ENCODE measurements around the gene OSBPL2.

The OSBPL2 gene

DNA sequence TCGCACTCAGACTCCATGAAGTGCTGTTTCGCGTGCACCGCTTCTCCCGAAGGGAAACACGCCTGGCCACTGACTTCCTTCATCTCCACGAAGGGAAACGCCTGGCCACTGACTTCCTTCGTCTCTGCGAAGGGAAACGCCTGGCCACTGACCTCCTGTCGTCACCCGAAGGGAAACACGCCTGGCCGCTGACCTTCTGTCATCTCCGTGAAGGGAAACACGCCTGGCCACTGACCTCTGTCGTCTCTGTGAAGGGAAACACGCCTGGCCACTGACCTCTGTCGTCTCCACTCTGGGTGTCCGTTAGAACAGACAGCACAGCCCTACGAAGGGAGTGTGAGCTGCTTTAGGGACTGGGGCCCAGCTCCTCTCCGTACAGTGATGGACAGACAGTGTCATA lies 47.4 kb downstream of the OSBPL2 start:
- TF ChIP-seq, protein P1, sequence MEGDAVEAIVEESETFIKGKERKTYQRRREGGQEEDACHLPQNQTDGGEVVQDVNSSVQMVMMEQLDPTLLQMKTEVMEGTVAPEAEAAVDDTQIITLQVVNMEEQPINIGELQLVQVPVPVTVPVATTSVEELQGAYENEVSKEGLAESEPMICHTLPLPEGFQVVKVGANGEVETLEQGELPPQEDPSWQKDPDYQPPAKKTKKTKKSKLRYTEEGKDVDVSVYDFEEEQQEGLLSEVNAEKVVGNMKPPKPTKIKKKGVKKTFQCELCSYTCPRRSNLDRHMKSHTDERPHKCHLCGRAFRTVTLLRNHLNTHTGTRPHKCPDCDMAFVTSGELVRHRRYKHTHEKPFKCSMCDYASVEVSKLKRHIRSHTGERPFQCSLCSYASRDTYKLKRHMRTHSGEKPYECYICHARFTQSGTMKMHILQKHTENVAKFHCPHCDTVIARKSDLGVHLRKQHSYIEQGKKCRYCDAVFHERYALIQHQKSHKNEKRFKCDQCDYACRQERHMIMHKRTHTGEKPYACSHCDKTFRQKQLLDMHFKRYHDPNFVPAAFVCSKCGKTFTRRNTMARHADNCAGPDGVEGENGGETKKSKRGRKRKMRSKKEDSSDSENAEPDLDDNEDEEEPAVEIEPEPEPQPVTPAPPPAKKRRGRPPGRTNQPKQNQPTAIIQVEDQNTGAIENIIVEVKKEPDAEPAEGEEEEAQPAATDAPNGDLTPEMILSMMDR (IDR thresholded peaks at IDR 0.05; ENCODE audit: borderline replicate concordance, extremely low read depth, low read length, poor library complexity, severe bottlenecking): no peak
- no peak for TF ChIP-seq EZH2 (IDR thresholded peaks at IDR 0.05; ENCODE audit: borderline replicate concordance, low read depth, low read length, severe bottlenecking)
- H3K9me3 ChIP-seq (ENCODE audit: insufficient read depth, low read length, severe bottlenecking): no peaks in the 10 kb centered on the region
- no peak overlapping the region for H3K27ac ChIP-seq (ENCODE audit: low read length)
- ATAC-seq (ENCODE audit: insufficient read depth, low read depth): no peak
- H3K4me3 ChIP-seq (ENCODE audit: low read depth in 1 of 2, low read length in 2 of 2): no peak overlapping the region
- H4K20me1 ChIP-seq (ENCODE audit: insufficient read depth, low read length): no peaks in the 10 kb centered on the region
- peaks cover 66% of the 10 kb centered on the region for H3K36me3 ChIP-seq (ENCODE audit: insufficient read depth, low read length)
- no peak overlapping the region for H3K9ac ChIP-seq (ENCODE audit: low read depth, low read length)
- H2AFZ ChIP-seq (ENCODE audit: low read depth, low read length): no peak overlapping the region
- H3K4me2 ChIP-seq (ENCODE audit: insufficient read depth, low read length): no peak overlapping the region
- no peaks in the 10 kb centered on the region for H3K27me3 ChIP-seq (ENCODE audit: insufficient read depth, low read length, poor library complexity)
- no peaks in the 10 kb centered on the region for H3K4me1 ChIP-seq (ENCODE audit: insufficient read depth, low read length)
- no peaks in the 10 kb centered on the region for H3K79me2 ChIP-seq (ENCODE audit: insufficient read depth, low read length)
- DNase-seq: no peak

GRCh38 chr20:62286493-62287064 lies 48.3 kb downstream of the OSBPL2 start:
- H3K4me3 ChIP-seq (ENCODE audit: low read depth in 1 of 2, low read length in 2 of 2): no peak overlapping the region
- no peaks in the 10 kb centered on the region for H3K9me3 ChIP-seq (ENCODE audit: insufficient read depth, low read length, severe bottlenecking)
- H3K4me2 ChIP-seq (ENCODE audit: insufficient read depth, low read length): no peak overlapping the region
- H3K27ac ChIP-seq (ENCODE audit: low read length): no peak overlapping the region
- DNase-seq: no peak
- no peak for ATAC-seq (ENCODE audit: insufficient read depth, low read depth)
- H3K9ac ChIP-seq (ENCODE audit: low read depth, low read length): no peak overlapping the region
- no peaks in the 10 kb centered on the region for H4K20me1 ChIP-seq (ENCODE audit: insufficient read depth, low read length)
- H3K4me1 ChIP-seq (ENCODE audit: insufficient read depth, low read length): no peaks in the 10 kb centered on the region
- peaks cover 66% of the 10 kb centered on the region for H3K36me3 ChIP-seq (ENCODE audit: insufficient read depth, low read length)
- no peak overlapping the region for H2AFZ ChIP-seq (ENCODE audit: low read depth, low read length)
- H3K27me3 ChIP-seq (ENCODE audit: insufficient read depth, low read length, poor library complexity): no peaks in the 10 kb centered on the region
- no peaks in the 10 kb centered on the region for H3K79me2 ChIP-seq (ENCODE audit: insufficient read depth, low read length)
- TF ChIP-seq, protein P1 (IDR thresholded peaks at IDR 0.05; ENCODE audit: borderline replicate concordance, extremely low read depth, low read length, poor library complexity, severe bottlenecking): no peak
- no peak for TF ChIP-seq EZH2 (IDR thresholded peaks at IDR 0.05; ENCODE audit: borderline replicate concordance, low read depth, low read length, severe bottlenecking)

DNA sequence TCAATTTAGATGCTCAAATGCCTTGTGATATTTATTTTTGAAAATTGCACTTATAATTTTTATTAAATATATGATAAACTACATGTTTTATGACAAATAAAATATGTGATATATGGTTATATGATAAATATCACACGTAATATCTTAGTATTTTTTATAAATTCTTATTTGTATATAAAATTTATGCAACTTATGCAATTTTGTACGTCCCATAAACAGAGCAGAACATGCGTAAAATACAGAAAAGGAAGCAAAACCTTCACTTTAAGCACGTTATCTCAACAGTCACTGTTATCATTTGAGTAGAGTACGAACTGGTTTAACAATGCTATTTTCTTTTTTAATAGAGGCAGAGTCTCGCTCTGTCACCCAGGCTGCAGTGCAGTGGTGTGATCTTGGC lies 48.8 kb downstream of the OSBPL2 start:
- no peak overlapping the region for H3K4me3 ChIP-seq (ENCODE audit: low read depth in 1 of 2, low read length in 2 of 2)
- H3K27ac ChIP-seq (ENCODE audit: low read length): no peak overlapping the region
- peaks cover 66% of the 10 kb centered on the region for H3K36me3 ChIP-seq (ENCODE audit: insufficient read depth, low read length)
- TF ChIP-seq, protein P1 (IDR thresholded peaks at IDR 0.05; ENCODE audit: borderline replicate concordance, extremely low read depth, low read length, poor library complexity, severe bottlenecking): no peak
- no peak for TF ChIP-seq EZH2 (IDR thresholded peaks at IDR 0.05; ENCODE audit: borderline replicate concordance, low read depth, low read length, severe bottlenecking)
- DNase-seq (no peak), ATAC-seq (ENCODE audit: insufficient read depth, low read depth) (no peak)
- no peaks in the 10 kb centered on the region for H3K27me3 ChIP-seq (ENCODE audit: insufficient read depth, low read length, poor library complexity)
- no peak overlapping the region for H3K9ac ChIP-seq (ENCODE audit: low read depth, low read length)
- H3K4me2 ChIP-seq (ENCODE audit: insufficient read depth, low read length): no peak overlapping the region
- no peaks in the 10 kb centered on the region for H4K20me1 ChIP-seq (ENCODE audit: insufficient read depth, low read length)
- H3K9me3 ChIP-seq (ENCODE audit: insufficient read depth, low read length, severe bottlenecking): no peaks in the 10 kb centered on the region
- H3K4me1 ChIP-seq (ENCODE audit: insufficient read depth, low read length): no peaks in the 10 kb centered on the region
- H3K79me2 ChIP-seq (ENCODE audit: insufficient read depth, low read length): no peaks in the 10 kb centered on the region
- H2AFZ ChIP-seq (ENCODE audit: low read depth, low read length): no peak overlapping the region

Data from DND-41 (cell line).